Hepatocyte (in vitro differentiated cells): ENCODE results near the gene C10orf105. TPM values are rescaled to one million over a fixed set of nuclear protein-coding genes. Genes with fewer than 3 reads are reported as not detected.

Experiments used
- DNase-seq: peaks from one replicate; pipeline ENCODE4 v3.0.0-alpha.2; 2016; ENCODE audit warnings: low spot score
- H2AFZ ChIP-seq: fragments of 200-600 bp; sonication (generic); 2 replicates; pipeline ENCODE4 v1.6.0; 2016; ENCODE audit warnings: antibody characterized with exemption, mild to moderate bottlenecking
- H3K27ac ChIP-seq: fragments of 200-600 bp; sonication (generic); 2 replicates; pipeline ENCODE4 v1.5.1; 2016; ENCODE audit warnings: mild to moderate bottlenecking
- H3K27me3 ChIP-seq: fragments of 200-600 bp; sonication (generic); 2 replicates; pipeline ENCODE4 v1.6.1; 2016
- H3K36me3 ChIP-seq: fragments of 200-600 bp; sonication (generic); replicated peaks from 2 replicates; pipeline ENCODE4 v1.5.1; 2016; ENCODE audit warnings: low read depth; ENCODE audit not compliant: insufficient read depth
- H3K4me1 ChIP-seq: fragments of 200-600 bp; sonication (generic); 2 replicates; pipeline ENCODE4 v1.5.1; 2016; ENCODE audit warnings: mild to moderate bottlenecking, moderate library complexity; ENCODE audit not compliant: insufficient read depth
- H3K4me2 ChIP-seq: fragments of 200-600 bp; sonication (generic); 2 replicates; pipeline ENCODE4 v1.6.0; 2016
- H3K4me3 ChIP-seq: fragments of 200-600 bp; sonication (generic); 2 replicates; pipeline ENCODE4 v1.5.1; 2016; ENCODE audit warnings: mild to moderate bottlenecking
- H3K79me2 ChIP-seq: fragments of 200-600 bp; sonication (generic); 2 replicates; pipeline ENCODE4 v1.6.0; 2017; ENCODE audit warnings: mild to moderate bottlenecking
- H3K9me2 ChIP-seq: fragments of 200-600 bp; sonication (generic); replicated peaks from 2 replicates; pipeline ENCODE4 v1.6.0; 2017; ENCODE audit warnings: mild to moderate bottlenecking; ENCODE audit not compliant: insufficient read depth
- H3K9me3 ChIP-seq: fragments of 200-600 bp; sonication (generic); 2 replicates; pipeline ENCODE4 v1.5.1; 2016; ENCODE audit warnings: low read depth, mild to moderate bottlenecking
- H4K20me1 ChIP-seq: fragments of 200-600 bp; sonication (generic); 2 replicates; pipeline ENCODE4 v1.6.0; 2016; ENCODE audit warnings: mild to moderate bottlenecking; ENCODE audit not compliant: insufficient read depth, poor library complexity, severe bottlenecking
- EZH2 ChIP-seq: fragments of 200-600 bp; sonication (generic); IDR thresholded peaks from 2 replicates; pipeline ENCODE4 v1.6.1; 2016; ENCODE audit warnings: antibody characterized with exemption, mild to moderate bottlenecking, borderline replicate concordance
- EZH2phosphoT487 ChIP-seq: fragments of 200-600 bp; sonication (generic); IDR thresholded peaks from one replicate; pipeline ENCODE4 v1.6.1; 2018; ENCODE audit warnings: antibody characterized with exemption, mild to moderate bottlenecking, low read depth, moderate library complexity; ENCODE audit not compliant: unreplicated experiment, severe bottlenecking
- WGBS: methylation state at CpG from one replicate; pipeline ENCODE4 v1.1.6; 2016; ENCODE audit warnings: low lambda C conversion rate; ENCODE audit errors: missing lambda C conversion rate; 5-methylcytosine and 5-hydroxymethylcytosine counted together
- polyA plus RNA-seq: library from polyadenylated mRNA; unstranded; fragments of >200 nt; fragmentation: Nextera tagmentation; extraction: Ambion mirVana; gene quantifications from 2 replicates; pipeline ENCODE4 v1.2.1, GENCODE V29; 2016
- total RNA-seq: library from RNA; depleted of rRNA; stranded (reverse); fragments of >200 nt; gene quantifications from 2 replicates; pipeline ENCODE4 v1.2.3, GENCODE V29; 2014
- TF ChIP-seq, protein P1 (sequence below): fragments of 200-600 bp; sonication (generic); IDR thresholded peaks from 2 replicates; pipeline ENCODE4 v1.5.1; 2016; ENCODE audit warnings: antibody characterized with exemption, mild to moderate bottlenecking; ENCODE audit not compliant: poor library complexity

Gene C10orf105
- total and polyA plus RNA-seq, 2 experiments from 2014 or later: not detected

GRCh38 chr10:71677261-71677660 lies 42.3 kb downstream of the C10orf105 start:
- 94% methylated on average over 16 of the region's 17 CpGs for WGBS
- no peaks in the 10 kb centered on the region for H4K20me1 ChIP-seq
- no peaks in the 10 kb centered on the region for H3K36me3 ChIP-seq
- H2AFZ ChIP-seq: no peak overlapping the region
- no peak overlapping the region for H3K27ac ChIP-seq
- H3K4me2 ChIP-seq: no peak overlapping the region
- DNase-seq: no peak
- no peaks in the 10 kb centered on the region for H3K9me3 ChIP-seq
- H3K79me2 ChIP-seq: no peaks in the 10 kb centered on the region
- no peak overlapping the region for H3K4me3 ChIP-seq
- H3K4me1 ChIP-seq: no peaks in the 10 kb centered on the region
- H3K27me3 ChIP-seq: peaks cover 4% of the 10 kb centered on the region
- H3K9me2 ChIP-seq: no peaks in the 10 kb centered on the region
- no peak for TF ChIP-seq EZH2
- TF ChIP-seq, protein P1, sequence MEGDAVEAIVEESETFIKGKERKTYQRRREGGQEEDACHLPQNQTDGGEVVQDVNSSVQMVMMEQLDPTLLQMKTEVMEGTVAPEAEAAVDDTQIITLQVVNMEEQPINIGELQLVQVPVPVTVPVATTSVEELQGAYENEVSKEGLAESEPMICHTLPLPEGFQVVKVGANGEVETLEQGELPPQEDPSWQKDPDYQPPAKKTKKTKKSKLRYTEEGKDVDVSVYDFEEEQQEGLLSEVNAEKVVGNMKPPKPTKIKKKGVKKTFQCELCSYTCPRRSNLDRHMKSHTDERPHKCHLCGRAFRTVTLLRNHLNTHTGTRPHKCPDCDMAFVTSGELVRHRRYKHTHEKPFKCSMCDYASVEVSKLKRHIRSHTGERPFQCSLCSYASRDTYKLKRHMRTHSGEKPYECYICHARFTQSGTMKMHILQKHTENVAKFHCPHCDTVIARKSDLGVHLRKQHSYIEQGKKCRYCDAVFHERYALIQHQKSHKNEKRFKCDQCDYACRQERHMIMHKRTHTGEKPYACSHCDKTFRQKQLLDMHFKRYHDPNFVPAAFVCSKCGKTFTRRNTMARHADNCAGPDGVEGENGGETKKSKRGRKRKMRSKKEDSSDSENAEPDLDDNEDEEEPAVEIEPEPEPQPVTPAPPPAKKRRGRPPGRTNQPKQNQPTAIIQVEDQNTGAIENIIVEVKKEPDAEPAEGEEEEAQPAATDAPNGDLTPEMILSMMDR: no peak
- no peak for TF ChIP-seq EZH2phosphoT487

DNA sequence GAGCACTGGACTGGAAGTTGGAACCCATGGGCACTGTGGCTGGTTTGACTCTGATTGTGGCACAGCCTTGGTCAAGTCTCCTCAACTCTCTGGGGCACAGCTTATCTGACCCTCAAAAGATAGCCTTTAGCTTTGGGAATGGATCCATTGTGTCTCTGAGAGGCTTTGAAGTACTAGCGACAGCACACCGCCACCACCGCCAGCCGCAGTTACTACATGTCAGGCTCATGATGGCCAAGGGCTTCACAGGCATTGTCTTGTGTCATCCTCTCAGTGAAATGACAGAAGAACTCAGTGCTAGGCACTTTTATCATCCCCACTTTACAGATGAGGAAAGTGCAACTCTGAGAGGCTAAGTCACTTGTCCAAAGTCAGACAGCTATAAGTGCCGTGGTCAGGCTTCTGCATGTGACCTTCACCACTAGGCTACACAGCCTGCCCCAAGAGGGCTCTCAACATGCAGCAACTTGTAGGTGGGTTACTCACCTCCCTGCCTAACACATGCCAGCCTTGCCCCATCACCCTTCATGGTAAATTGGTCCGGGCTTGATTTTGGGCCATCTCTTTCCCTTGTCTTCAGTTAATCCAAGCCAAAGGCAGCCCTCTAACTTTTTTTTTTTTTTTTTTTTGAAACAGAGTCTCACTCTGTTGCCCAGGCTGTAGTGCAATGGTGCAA lies 44.1 kb downstream of the C10orf105 start:
- 95% methylated on average over 6 of the region's 6 CpGs for WGBS
- DNase-seq: no peak
- Histone ChIP-seq H2AFZ (no peak overlapping the region), H3K9me3 (no peaks in the 10 kb centered on the region), H3K36me3 (no peaks in the 10 kb centered on the region), H3K27me3 (no peaks in the 10 kb centered on the region), H3K4me2 (no peak overlapping the region), H3K27ac (no peak overlapping the region), H3K9me2 (no peaks in the 10 kb centered on the region), H3K4me1 (no peaks in the 10 kb centered on the region), H3K4me3 (no peak overlapping the region), H3K79me2 (no peaks in the 10 kb centered on the region), H4K20me1 (no peaks in the 10 kb centered on the region)
- TF ChIP-seq, protein P1: no peak
- TF ChIP-seq EZH2phosphoT487 (no peak), EZH2 (no peak)

- 80% methylated on average over 14 of the region's 16 CpGs for WGBS
- Histone ChIP-seq H3K27ac (no peak overlapping the region), H2AFZ (no peak overlapping the region), H3K4me3 (no peak overlapping the region), H3K4me2 (no peak overlapping the region), H3K9me3 (no peaks in the 10 kb centered on the region), H3K36me3 (no peaks in the 10 kb centered on the region), H3K27me3 (no peaks in the 10 kb centered on the region), H3K9me2 (no peaks in the 10 kb centered on the region), H3K79me2 (no peaks in the 10 kb centered on the region), H4K20me1 (no peaks in the 10 kb centered on the region), H3K4me1 (no peaks in the 10 kb centered on the region)
- TF ChIP-seq EZH2: no peak
- TF ChIP-seq, protein P1: no peak
- no peak for TF ChIP-seq EZH2phosphoT487
- DNase-seq: no peak
Observed at GRCh38 chr10:71671994-71672946, 47.3 kb downstream of the C10orf105 start.
